GM18907 (cell line): ENCODE results near the gene PRDM2.

Experiments used
- ATAC-seq: cut with Tn5 transposase; IDR thresholded peaks from one replicate; pipeline ENCODE4 v1.9.1; 2021; ENCODE audit warnings: mild to moderate bottlenecking, moderate library complexity; ENCODE audit not compliant: unreplicated experiment

PRDM2 gene

GRCh38 chr1:13783551-13783950 is 83.6 kb downstream of the PRDM2 start:
- ATAC-seq: no peak

- ATAC-seq: no peak
These were observed 85.0 kb downstream of the PRDM2 start for GRCh38 chr1:13784971-13785370.

- ATAC-seq: no peak
These were observed 86.6 kb downstream of the PRDM2 start for GRCh38 chr1:13786541-13786940.

GRCh38 chr1:13788795-13789194 is 88.8 kb downstream of the PRDM2 start:
- no peak for ATAC-seq

GRCh38 chr1:13790290-13791030 is 90.5 kb downstream of the PRDM2 start:
- ATAC-seq: no peak

GRCh38 chr1:13792419-13792818 is 92.4 kb downstream of the PRDM2 start:
- ATAC-seq: no peak

- ATAC-seq: no peak
These were observed 93.2 kb downstream of the PRDM2 start for GRCh38 chr1:13793088-13793730.

- no peak for ATAC-seq
These were observed 94.5 kb downstream of the PRDM2 start for GRCh38 chr1:13794231-13795187.

- ATAC-seq: no peak
These were observed 97.4 kb downstream of the PRDM2 start for GRCh38 chr1:13797397-13797796.

- ATAC-seq: no peak
These were observed 98.1 kb downstream of the PRDM2 start for GRCh38 chr1:13798120-13798519.

GRCh38 chr1:13799502-13800283 is 99.7 kb downstream of the PRDM2 start:
- ATAC-seq: no peak

- no peak for ATAC-seq
These were observed 101.2 kb downstream of the PRDM2 start for GRCh38 chr1:13801232-13801631.

- ATAC-seq: no peak
These were observed 101.9 kb downstream of the PRDM2 start for GRCh38 chr1:13801655-13802486.

- ATAC-seq: no peak
These were observed 103.0 kb downstream of the PRDM2 start for GRCh38 chr1:13802782-13803545.

- ATAC-seq: no peak
These were observed 103.7 kb downstream of the PRDM2 start for GRCh38 chr1:13803546-13804239.

- ATAC-seq: no peak
These were observed 104.2 kb downstream of the PRDM2 start for GRCh38 chr1:13804240-13804633.

GRCh38 chr1:13805431-13805830 is 105.4 kb downstream of the PRDM2 start:
- ATAC-seq: no peak

- ATAC-seq: no peak
These were observed 106.1 kb downstream of the PRDM2 start for GRCh38 chr1:13806108-13806507.
